SU-DHL-6 (cell line): ENCODE results near the gene MDM1.

ENCODE experiments used
- CTCF ChIP-seq: fragments of 200-600 bp; sonication (generic); IDR thresholded peaks from one replicate; pipeline ENCODE4 v1.5.1; 2017; ENCODE audit warnings: antibody characterized with exemption, mild to moderate bottlenecking, low read length, moderate library complexity; ENCODE audit not compliant: insufficient read depth, poor library complexity, severe bottlenecking
- EZH2phosphoT487 ChIP-seq: fragments of 200-600 bp; sonication (generic), shearing (Covaris generic); conservative IDR thresholded peaks from 2 replicates; pipeline ENCODE4 v1.6.1; 2018; ENCODE audit warnings: mild to moderate bottlenecking, antibody characterized with exemption, low read length, moderate library complexity, mixed read lengths

GRCh38 chr12:68356986-68357385, 24.8 kb upstream of the MDM1 start:
- TF ChIP-seq CTCF (no peak), EZH2phosphoT487 (no peak)
